WTC11 (cell line): ENCODE measurements around the gene PPIC. TPM values are rescaled to one million over a fixed set of nuclear protein-coding genes. Genes with fewer than 3 reads are reported as not detected.

Experiments used
- ATAC-seq: fragments of 200-7000 bp; cut with Tn5 transposase; 2 replicates; pipeline ENCODE4 v1.10.0; 2021; ENCODE audit warnings: mild to moderate bottlenecking, moderate library complexity
- CTCF ChIA-PET: fragments of 300-600 bp; sonication (Branson Sonifier 250); formaldehyde crosslinking; loops from one replicate; lab custom pipeline; 2021; ENCODE audit warnings: antibody characterized with exemption; lab: Charles Lee
- POLR2A ChIA-PET: fragments of 350-600 bp; sonication (Branson Sonifier 250); formaldehyde crosslinking; loops from one replicate; lab custom pipeline; 2021; ENCODE audit warnings: antibody characterized with exemption; lab: Charles Lee
- DNase-seq: peaks from one replicate; pipeline ENCODE4 v3.0.0; 2021; ENCODE audit warnings: low spot score
- H3K27ac Mint-ChIP-seq: 2 replicates; pipeline ENCODE4 v1.8.0; 2021; ENCODE audit warnings: mixed read lengths
- H3K27me3 Mint-ChIP-seq: 2 replicates; pipeline ENCODE4 v1.8.0; 2021; ENCODE audit warnings: low read depth, mild to moderate bottlenecking, moderate library complexity, mixed read lengths
- H3K36me3 Mint-ChIP-seq: 2 replicates; pipeline ENCODE4 v1.8.0; 2021; ENCODE audit warnings: mixed read lengths
- H3K4me1 Mint-ChIP-seq: 2 replicates; pipeline ENCODE4 v1.8.0; 2022; ENCODE audit warnings: mixed read lengths
- H3K4me3 Mint-ChIP-seq: 2 replicates; pipeline ENCODE4 v1.8.0; 2021; ENCODE audit warnings: mild to moderate bottlenecking, moderate library complexity, mixed read lengths
- H3K9me3 Mint-ChIP-seq: 2 replicates; pipeline ENCODE4 v1.8.0; 2021; ENCODE audit warnings: mixed read lengths
- ARID4B ChIP-seq: sonication (generic); formaldehyde crosslinking; IDR thresholded peaks from 2 replicates; pipeline ENCODE4 v1.8.0; 2023; ENCODE audit warnings: missing genetic modification reagents, mild to moderate bottlenecking, borderline replicate concordance
- CDX4 ChIP-seq: fragments of 250-450 bp; sonication (Bioruptor Pico); IDR thresholded peaks from 2 replicates; pipeline ENCODE4 v1.9.0; 2021; ENCODE audit warnings: moderate library complexity, mild to moderate bottlenecking, inconsistent platforms, borderline replicate concordance
- CREB1 ChIP-seq: sonication (generic); formaldehyde crosslinking; IDR thresholded peaks from 2 replicates; pipeline ENCODE4 v1.8.0; 2023; ENCODE audit warnings: mild to moderate bottlenecking, missing genetic modification reagents
- ERG ChIP-seq: fragments of 250-450 bp; sonication (Bioruptor Pico); IDR thresholded peaks from 2 replicates; pipeline ENCODE4 v1.8.0; 2021; ENCODE audit warnings: mild to moderate bottlenecking
- ESRRA ChIP-seq: sonication (generic); formaldehyde crosslinking; IDR thresholded peaks from 2 replicates; pipeline ENCODE4 v1.8.1; 2022; ENCODE audit warnings: mild to moderate bottlenecking, missing genetic modification reagents, borderline replicate concordance
- FOXP1 ChIP-seq: sonication (generic); formaldehyde crosslinking; IDR thresholded peaks from 2 replicates; pipeline ENCODE4 v1.8.0; 2022; ENCODE audit warnings: missing genetic modification reagents, mild to moderate bottlenecking, moderate library complexity, borderline replicate concordance
- FOXP4 ChIP-seq: sonication (generic); formaldehyde crosslinking; IDR thresholded peaks from 2 replicates; pipeline ENCODE4 v1.8.0; 2022; ENCODE audit warnings: mild to moderate bottlenecking, missing genetic modification reagents
- IRF1 ChIP-seq: sonication (generic); formaldehyde crosslinking; IDR thresholded peaks from 2 replicates; pipeline ENCODE4 v1.8.0; 2023; ENCODE audit warnings: missing genetic modification reagents
- JUN ChIP-seq: sonication (generic); formaldehyde crosslinking; IDR thresholded peaks from 2 replicates; pipeline ENCODE4 v1.8.0; 2023; ENCODE audit warnings: mild to moderate bottlenecking, missing genetic modification reagents
- MXD4 ChIP-seq: fragments of 250-450 bp; sonication (Bioruptor Pico); IDR thresholded peaks from 2 replicates; pipeline ENCODE4 v1.8.0; 2021; ENCODE audit warnings: mild to moderate bottlenecking, moderate library complexity, borderline replicate concordance
- NR2C2 ChIP-seq: sonication (generic); formaldehyde crosslinking; IDR thresholded peaks from 2 replicates; pipeline ENCODE4 v1.8.0; 2022; ENCODE audit warnings: mild to moderate bottlenecking, missing genetic modification reagents
- NR3C1 ChIP-seq: sonication (generic); formaldehyde crosslinking; conservative IDR thresholded peaks from 2 replicates; pipeline ENCODE4 v1.8.1; 2023; ENCODE audit warnings: low read depth, mild to moderate bottlenecking, missing genetic modification reagents
- PRDM15 ChIP-seq: sonication (generic); formaldehyde crosslinking; IDR thresholded peaks from 2 replicates; pipeline ENCODE4 v1.8.0; 2022; ENCODE audit warnings: missing genetic modification reagents
- RORB ChIP-seq: fragments of 250-450 bp; sonication (Bioruptor Pico); IDR thresholded peaks from 2 replicates; pipeline ENCODE4 v1.9.0; 2021; ENCODE audit warnings: mild to moderate bottlenecking
- USF1 ChIP-seq: sonication (generic); formaldehyde crosslinking; IDR thresholded peaks from 2 replicates; pipeline ENCODE4 v1.8.0; 2022; ENCODE audit warnings: mild to moderate bottlenecking, missing genetic modification reagents
- ZNF263 ChIP-seq: sonication (generic); formaldehyde crosslinking; IDR thresholded peaks from 2 replicates; pipeline ENCODE4 v1.8.1; 2022; ENCODE audit warnings: low read depth, mild to moderate bottlenecking, moderate library complexity, missing genetic modification reagents
- ZNF281 ChIP-seq: sonication (generic); formaldehyde crosslinking; IDR thresholded peaks from 2 replicates; pipeline ENCODE4 v1.8.0; 2023; ENCODE audit warnings: mild to moderate bottlenecking, missing genetic modification reagents
- ZNF396 ChIP-seq: fragments of 250-450 bp; sonication (Bioruptor Pico); IDR thresholded peaks from 2 replicates; pipeline ENCODE4 v1.8.0; 2021; ENCODE audit warnings: mild to moderate bottlenecking, moderate library complexity, borderline replicate concordance
- ZNF416 ChIP-seq: fragments of 250-450 bp; sonication (Bioruptor Pico); IDR thresholded peaks from 2 replicates; pipeline ENCODE4 v1.9.0; 2021; ENCODE audit warnings: mild to moderate bottlenecking, inconsistent platforms
- ZNF671 ChIP-seq: fragments of 250-450 bp; sonication (Bioruptor Pico); IDR thresholded peaks from 2 replicates; pipeline ENCODE4 v1.8.0; 2021; ENCODE audit warnings: mild to moderate bottlenecking
- total RNA-seq: library from RNA; stranded (reverse); gene quantifications from 3 replicates; pipeline ENCODE4 v1.2.3, GENCODE V29; 2021

PPIC gene
- total RNA-seq, 1 experiment from 2014 or later = 12.4 TPM

- no peaks in the 10 kb centered on the region for H3K9me3 Mint-ChIP-seq
- no peaks in the 10 kb centered on the region for H3K36me3 Mint-ChIP-seq
- no peak overlapping the region for H3K27ac Mint-ChIP-seq
- TF ChIP-seq ZNF281 (CRISPR knock-in tag) = no peak
- TF ChIP-seq ERG (CRISPR knock-in tag) = no peak
- no peak for TF ChIP-seq NR3C1 (CRISPR knock-in tag)
- TF ChIP-seq IRF1 (CRISPR knock-in tag) = no peak
- TF ChIP-seq NR2C2 (CRISPR knock-in tag) = no peak
- no peak for TF ChIP-seq CDX4
- TF ChIP-seq ZNF396 = no peak
- no peak for TF ChIP-seq ARID4B (CRISPR knock-in tag)
- no peak for TF ChIP-seq ZNF263 (CRISPR knock-in tag)
- TF ChIP-seq FOXP1 (CRISPR knock-in tag) = no peak
- TF ChIP-seq MXD4 (CRISPR knock-in tag) = no peak
- no peak for TF ChIP-seq CREB1
- no peak for TF ChIP-seq JUN (CRISPR knock-in tag)
- TF ChIP-seq ESRRA (CRISPR knock-in tag) = no peak
- no peak for TF ChIP-seq USF1 (CRISPR knock-in tag)
- no peak for TF ChIP-seq ZNF671
- no peak for TF ChIP-seq RORB
- no peak for TF ChIP-seq FOXP4 (CRISPR knock-in tag)
- no peak for TF ChIP-seq PRDM15 (CRISPR knock-in tag)
- no peak for TF ChIP-seq ZNF416
- DNase-seq (no peak), ATAC-seq (no peak)
- no peak overlapping the region for H3K4me3 Mint-ChIP-seq
- H3K4me1 Mint-ChIP-seq = 0 out of 2 replicates have a peak, but pooled peaks cover 11% of the 10 kb centered on the region
- CTCF ChIA-PET = no interaction called here
- POLR2A ChIA-PET = no interaction called here
- H3K27me3 Mint-ChIP-seq = no peaks in the 10 kb centered on the region
Measured at GRCh38 chr5:122984425-122984824, 52.1 kb downstream of the PPIC start.
